Gastrocnemius medialis (tissue), 4 donors: ENCODE data around the gene WRAP73. TPM values are rescaled to one million over a fixed set of nuclear protein-coding genes. Genes with fewer than 3 reads are reported as not detected.

Experiments used
- ATAC-seq, 2 donors: fragments of 150-250 bp; one replicate each; pipeline ENCODE4 v1.9.1; 2016
- DNase-seq, 2 donors: peaks; one replicate each; pipeline ENCODE4 v3.0.0-alpha.2; 2019
- H3K27ac ChIP-seq, 4 donors: fragments of 200-600 bp; sonication (generic); 1 replicate in 1 of 4; 2 replicates in 3 of 4; pipeline ENCODE4 v1.5.1; 2016 to 2018; ENCODE audit warnings: mild to moderate bottlenecking in 2 of 4, moderate library complexity in 1 of 4
- H3K27me3 ChIP-seq, 3 donors: fragments of 200-600 bp; sonication (generic) in 2 of 3; 1 replicate in 1 of 3; 2 replicates in 2 of 3; pipeline versions ENCODE4 v1.5.1 to v1.6.0; 2016 to 2019; ENCODE audit warnings: mild to moderate bottlenecking in 1 of 3, moderate library complexity in 1 of 3
- H3K36me3 ChIP-seq, 2 donors: fragments of 200-600 bp; sonication (generic) in 1 of 2; one replicate each; pipeline ENCODE4 v1.5.1; 2017 to 2018
- H3K4me1 ChIP-seq, 2 donors: fragments of 200-600 bp; sonication (generic) in 1 of 2; one replicate each; pipeline ENCODE4 v1.5.1; 2016 to 2017; ENCODE audit warnings: mild to moderate bottlenecking in 2 of 2
- H3K4me3 ChIP-seq, 4 donors: fragments of 200-600 bp; sonication (generic) in 3 of 4; 1 replicate in 1 of 4; 2 replicates in 3 of 4; pipeline ENCODE4 v1.5.1; 2016 to 2019; ENCODE audit warnings: mild to moderate bottlenecking in 2 of 4
- H3K9me3 ChIP-seq, 3 donors: fragments of 200-600 bp; sonication (generic) in 2 of 3; 1 replicate in 1 of 3; 2 replicates in 2 of 3; pipeline ENCODE4 v1.5.1; 2016 to 2019
- POLR2A ChIP-seq, 2 donors: fragments of 450-650 bp; IDR thresholded peaks; one replicate each; pipeline ENCODE4 v1.6.1; 2017; ENCODE audit warnings: antibody characterized with exemption in 2 of 2, mild to moderate bottlenecking in 2 of 2, moderate library complexity in 2 of 2
- in situ Hi-C, 4 donors: fragments of 200-750 bp; cut with MboI; loops; one replicate each; pipeline versions ENCODE4 v1.15.0 to v1.8.0; 2017; ENCODE audit warnings: low sequenced_read_pairs in 4 of 4
- intact Hi-C: fragments of 100-400 bp; cut with DNase I; formaldehyde crosslinking; loops from one replicate; pipeline ENCODE4 v1.15.1; 2023; ENCODE audit warnings: low total_unique reads
- total RNA-seq, 4 donors: library from RNA; depleted of rRNA; stranded (reverse); fragments of >200 nt; gene quantifications; one replicate each; pipeline versions ENCODE4 v1.1.0 to v1.2.3, GENCODE V29; 2016
- TF ChIP-seq, protein P1 (sequence below), 5 experiments: fragments of 450-650 bp in 3 of 5; fragments of 200-600 bp in 2 of 5; sonication (generic) in 2 of 5; IDR thresholded peaks in 4 of 5; conservative IDR thresholded peaks in 1 of 5; 1 replicate in 4 of 5; 2 replicates in 1 of 5; pipeline ENCODE4 v1.5.1; 2016 to 2019; ENCODE audit warnings: antibody characterized with exemption in 5 of 5, mild to moderate bottlenecking in 3 of 5, moderate library complexity in 3 of 5

Gene WRAP73
- total RNA-seq, 4 donors from 2014 or later: 12.7 to 16.1 (median 14.2) TPM

DNA sequence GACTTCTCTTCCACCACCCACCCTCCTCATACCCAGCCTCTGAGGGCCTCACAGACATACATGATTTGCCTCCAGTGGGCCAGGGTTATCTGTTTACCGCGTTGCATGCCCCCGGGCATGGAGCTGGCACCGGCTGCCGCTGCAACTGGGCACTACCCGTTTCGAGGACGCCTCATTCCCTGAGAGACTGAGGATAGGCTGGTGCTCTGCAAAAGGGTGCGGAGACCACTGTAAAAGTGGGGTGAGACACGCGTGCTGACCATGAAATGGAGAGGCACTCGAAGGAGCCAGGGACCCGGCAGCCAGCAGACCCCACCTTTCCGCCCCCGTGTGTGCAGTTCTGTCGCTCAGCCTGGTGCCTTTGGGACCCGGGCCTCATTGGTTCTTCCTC lies 23.1 kb upstream of the WRAP73 start:
- H3K9me3 ChIP-seq: no peaks in the 10 kb centered on the region

GRCh38 chr1:3672231-3672970 lies 22.5 kb upstream of the WRAP73 start:
- DNase-seq (no peak), ATAC-seq (no peak)
- in situ Hi-C loops: no loop called here
- TF ChIP-seq POLR2A (IDR thresholded peaks at IDR 0.05): no peak
- TF ChIP-seq, protein P1, sequence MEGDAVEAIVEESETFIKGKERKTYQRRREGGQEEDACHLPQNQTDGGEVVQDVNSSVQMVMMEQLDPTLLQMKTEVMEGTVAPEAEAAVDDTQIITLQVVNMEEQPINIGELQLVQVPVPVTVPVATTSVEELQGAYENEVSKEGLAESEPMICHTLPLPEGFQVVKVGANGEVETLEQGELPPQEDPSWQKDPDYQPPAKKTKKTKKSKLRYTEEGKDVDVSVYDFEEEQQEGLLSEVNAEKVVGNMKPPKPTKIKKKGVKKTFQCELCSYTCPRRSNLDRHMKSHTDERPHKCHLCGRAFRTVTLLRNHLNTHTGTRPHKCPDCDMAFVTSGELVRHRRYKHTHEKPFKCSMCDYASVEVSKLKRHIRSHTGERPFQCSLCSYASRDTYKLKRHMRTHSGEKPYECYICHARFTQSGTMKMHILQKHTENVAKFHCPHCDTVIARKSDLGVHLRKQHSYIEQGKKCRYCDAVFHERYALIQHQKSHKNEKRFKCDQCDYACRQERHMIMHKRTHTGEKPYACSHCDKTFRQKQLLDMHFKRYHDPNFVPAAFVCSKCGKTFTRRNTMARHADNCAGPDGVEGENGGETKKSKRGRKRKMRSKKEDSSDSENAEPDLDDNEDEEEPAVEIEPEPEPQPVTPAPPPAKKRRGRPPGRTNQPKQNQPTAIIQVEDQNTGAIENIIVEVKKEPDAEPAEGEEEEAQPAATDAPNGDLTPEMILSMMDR (IDR thresholded peaks at IDR 0.05 in 4 of 5, conservative IDR thresholded peaks at IDR 0.05 in 1 of 5): no peak
- intact Hi-C loops: no loop called here
- H3K4me1 ChIP-seq: peaks cover 7 to 9% of the 10 kb centered on the region in 2 donors
- H3K27ac ChIP-seq: no peak overlapping the region
- H3K4me3 ChIP-seq: no peak overlapping the region
- no peaks in the 10 kb centered on the region for H3K9me3 ChIP-seq
- no peaks in the 10 kb centered on the region for H3K36me3 ChIP-seq
- peaks cover 0 to 5% (median 0%) of the 10 kb centered on the region in 3 donors for H3K27me3 ChIP-seq

More for the DNA sequence above, 23.1 kb upstream of the WRAP73 start:
- no peak for ATAC-seq
- H3K4me1 ChIP-seq: peaks cover 7 to 9% of the 10 kb centered on the region in 2 donors
- no peak overlapping the region for H3K4me3 ChIP-seq
- intact Hi-C loops: no loop called here
- no peaks in the 10 kb centered on the region for H3K36me3 ChIP-seq
- H3K27me3 ChIP-seq: peaks cover 0 to 5% (median 0%) of the 10 kb centered on the region in 3 donors
- H3K27ac ChIP-seq: no peak overlapping the region
- in situ Hi-C loops: no loop called here
- TF ChIP-seq POLR2A (IDR thresholded peaks at IDR 0.05): no peak
- TF ChIP-seq, protein P1 (IDR thresholded peaks at IDR 0.05 in 4 of 5, conservative IDR thresholded peaks at IDR 0.05 in 1 of 5): no peak
- no peak for DNase-seq

- Histone ChIP-seq H3K36me3 (no peaks in the 10 kb centered on the region), H3K27me3 (peaks cover 0 to 5% (median 0%) of the 10 kb centered on the region in 3 donors), H3K27ac (no peak overlapping the region), H3K4me1 (peaks cover 7 to 9% of the 10 kb centered on the region in 2 donors), H3K9me3 (no peaks in the 10 kb centered on the region), H3K4me3 (no peak overlapping the region)
- ATAC-seq (no peak), DNase-seq (no peak)
- in situ Hi-C loops (no loop called here), intact Hi-C loops (no loop called here)
- TF ChIP-seq, protein P1 (IDR thresholded peaks at IDR 0.05 in 4 of 5, conservative IDR thresholded peaks at IDR 0.05 in 1 of 5): no peak
- TF ChIP-seq POLR2A (IDR thresholded peaks at IDR 0.05): no peak
These were observed 21.7 kb upstream of the WRAP73 start for GRCh38 chr1:3671371-3672180.

DNA sequence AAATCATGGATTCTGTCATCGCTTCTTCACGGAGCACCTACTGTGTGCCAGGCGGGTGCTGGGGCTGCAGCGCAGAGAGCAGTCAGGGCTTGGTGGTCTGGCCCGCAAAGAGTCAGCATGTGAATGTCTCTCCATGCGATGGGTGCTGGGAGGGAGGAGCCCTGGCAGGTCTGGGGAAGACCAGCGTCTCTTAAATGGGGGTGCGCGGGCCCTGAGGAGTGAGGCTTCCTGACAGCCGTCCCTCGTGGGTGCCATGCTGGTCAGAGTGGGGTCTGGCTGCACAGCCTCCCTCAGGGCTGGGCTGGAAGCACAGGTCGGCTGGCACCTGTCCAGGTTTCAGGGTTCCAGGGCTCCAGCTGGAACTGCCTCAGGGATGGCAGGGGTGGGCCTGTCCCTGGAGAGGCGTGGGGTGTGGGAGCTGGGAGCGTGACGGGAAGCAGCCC lies 20.9 kb upstream of the WRAP73 start:
- in situ Hi-C loops: no loop called here
- no peak for ATAC-seq

More for the DNA sequence above, 20.9 kb upstream of the WRAP73 start:
- Histone ChIP-seq H3K4me1 (peaks cover 7 to 9% of the 10 kb centered on the region in 2 donors), H3K27me3 (peaks cover 0 to 5% (median 0%) of the 10 kb centered on the region in 3 donors), H3K36me3 (no peaks in the 10 kb centered on the region), H3K9me3 (no peaks in the 10 kb centered on the region), H3K27ac (no peak overlapping the region), H3K4me3 (no peak overlapping the region)
- no peak for DNase-seq
- TF ChIP-seq, protein P1 (IDR thresholded peaks at IDR 0.05 in 4 of 5, conservative IDR thresholded peaks at IDR 0.05 in 1 of 5): no peak
- no peak for TF ChIP-seq POLR2A (IDR thresholded peaks at IDR 0.05)
- intact Hi-C loops: no loop called here
